CD4-positive, alpha-beta T cell treated with Interleukin-4 for 1 hour (primary cell): ENCODE data around the gene NAA25.

ENCODE experiments used
- DNase-seq, 2 donors: peaks; one replicate each; pipeline ENCODE4 v3.0.0-alpha.2; 2020 to 2022

Gene NAA25

DNA sequence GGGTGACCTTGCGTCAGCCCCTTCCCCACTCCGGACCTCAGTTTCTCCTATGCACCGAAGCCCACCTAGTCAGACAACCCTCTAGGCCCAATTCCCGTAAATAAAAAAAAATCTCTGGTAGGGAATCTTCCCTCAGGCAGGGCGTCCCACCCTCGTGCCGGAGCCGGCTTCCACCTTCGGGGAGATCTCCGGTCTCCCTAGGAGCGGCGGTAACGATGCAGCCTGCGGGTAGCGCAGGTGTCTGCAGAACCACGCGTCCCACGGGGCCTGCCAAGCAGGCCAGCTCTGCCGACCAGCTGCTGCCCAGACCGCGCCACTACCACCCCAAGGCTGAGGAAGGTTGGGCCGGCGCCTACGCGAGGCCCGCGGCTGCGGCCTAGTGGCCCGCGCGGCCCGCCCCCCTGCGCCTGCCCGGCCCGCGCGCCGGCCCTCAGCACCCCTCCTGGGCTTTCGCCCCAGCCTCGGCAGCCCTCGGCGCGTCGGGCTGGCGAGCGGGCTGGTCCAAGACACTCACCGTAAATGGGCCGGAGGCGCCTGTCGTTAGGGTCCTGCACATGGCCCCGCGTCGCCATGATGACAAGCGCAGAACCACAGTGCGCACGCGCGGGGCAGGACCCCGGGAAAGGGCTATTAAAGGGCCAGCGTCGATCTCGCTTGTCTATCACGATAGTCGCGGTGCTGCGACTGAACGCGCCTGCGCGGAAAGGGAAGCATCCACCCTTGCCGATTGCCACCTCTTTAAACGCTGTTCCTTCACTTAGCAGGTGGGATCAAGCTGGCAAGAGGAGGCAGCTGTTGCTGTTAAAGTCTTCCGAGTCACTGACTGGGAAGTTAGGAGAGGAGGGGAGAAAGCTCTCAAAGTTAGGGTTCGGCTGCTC is at the start of gene NAA25:
TSS of gene NAA25 (minus strand) at position 582 of the 878 bp plus-strand sequence. CDS start at position 572, 10 bp downstream.
- peak; percentile 86 to 87 for DNase-seq

DNA sequence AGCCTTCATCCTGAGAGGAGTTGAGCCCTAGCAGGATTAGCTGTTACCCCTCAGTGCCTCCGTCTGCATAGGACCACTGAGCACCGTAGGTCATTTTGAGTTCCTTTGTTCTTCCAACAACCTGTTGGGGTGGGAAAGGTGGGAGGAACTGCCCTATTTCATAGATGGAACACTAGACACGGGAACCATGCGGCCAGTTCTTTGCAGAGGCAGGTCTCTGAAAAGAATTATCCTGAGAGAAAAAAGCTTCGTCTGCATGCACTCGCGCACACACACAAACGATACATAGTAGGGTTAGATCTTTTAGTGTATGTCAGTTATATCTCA is 45.3 kb upstream of the NAA25 start:
- no peak for DNase-seq

DNA sequence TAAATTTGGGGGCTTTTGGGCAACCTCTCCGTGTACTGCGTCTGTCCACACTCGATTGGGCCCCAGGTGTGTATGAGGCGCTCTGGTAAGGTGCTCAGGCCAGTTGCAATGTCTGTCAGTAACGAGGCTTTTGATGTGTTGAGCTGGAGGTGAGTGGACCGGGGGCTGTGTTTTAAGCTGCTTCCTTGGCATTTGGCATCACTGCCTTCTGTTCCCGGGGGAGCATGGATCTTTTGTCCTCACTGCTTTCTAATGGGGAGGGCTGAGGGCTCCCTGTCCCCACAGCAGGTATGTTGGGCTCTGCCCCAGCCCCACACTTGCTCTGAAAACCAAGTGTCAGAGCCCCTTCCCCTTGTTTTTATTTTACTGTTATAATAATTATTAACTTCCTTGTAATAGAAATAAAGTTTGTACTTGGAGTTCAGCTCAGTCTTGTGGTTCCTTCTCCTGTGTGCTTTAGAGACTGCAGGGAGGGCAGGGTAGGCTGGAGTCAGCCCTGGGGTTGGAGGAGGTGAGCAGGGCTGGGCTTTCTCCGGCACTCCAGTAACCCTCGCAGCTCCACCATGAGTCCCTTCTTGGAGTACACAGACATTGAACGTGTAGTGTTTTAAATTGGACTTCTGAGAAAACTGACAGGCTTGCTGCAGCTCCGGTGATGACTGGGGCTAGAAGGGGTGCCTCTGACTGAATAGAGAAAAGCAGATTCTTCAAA is 44.8 kb upstream of the NAA25 start:
- no peak for DNase-seq

- no peak for DNase-seq
These were observed 43.4 kb upstream of the NAA25 start for GRCh38 chr12:112151766-112152541.

GRCh38 chr12:112149596-112149995 is 41.0 kb upstream of the NAA25 start:
- DNase-seq, result no peak

GRCh38 chr12:112148031-112148513 is 39.5 kb upstream of the NAA25 start:
- DNase-seq, result no peak

- no peak for DNase-seq
These were observed 37.5 kb upstream of the NAA25 start for GRCh38 chr12:112146123-112146522.

DNA sequence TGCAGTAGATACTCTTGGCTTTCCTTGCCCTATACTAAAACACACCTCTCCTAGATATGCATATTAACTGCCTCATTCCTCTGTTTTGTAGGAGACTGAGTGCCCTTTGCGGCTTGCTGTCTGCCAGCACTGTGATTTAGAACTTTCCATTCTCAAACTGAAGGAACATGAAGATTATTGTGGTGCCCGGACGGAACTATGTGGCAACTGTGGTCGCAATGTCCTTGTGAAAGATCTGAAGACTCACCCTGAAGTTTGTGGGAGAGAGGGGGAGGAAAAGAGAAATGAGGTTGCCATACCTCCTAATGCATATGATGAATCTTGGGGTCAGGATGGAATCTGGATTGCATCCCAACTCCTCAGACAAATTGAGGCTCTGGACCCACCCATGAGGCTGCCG is 32.1 kb upstream of the NAA25 start:
- no peak for DNase-seq

GRCh38 chr12:112134731-112135130 is 26.1 kb upstream of the NAA25 start:
- DNase-seq, result no peak

- no peak for DNase-seq
These were observed 24.8 kb upstream of the NAA25 start for GRCh38 chr12:112133418-112133817.

DNA sequence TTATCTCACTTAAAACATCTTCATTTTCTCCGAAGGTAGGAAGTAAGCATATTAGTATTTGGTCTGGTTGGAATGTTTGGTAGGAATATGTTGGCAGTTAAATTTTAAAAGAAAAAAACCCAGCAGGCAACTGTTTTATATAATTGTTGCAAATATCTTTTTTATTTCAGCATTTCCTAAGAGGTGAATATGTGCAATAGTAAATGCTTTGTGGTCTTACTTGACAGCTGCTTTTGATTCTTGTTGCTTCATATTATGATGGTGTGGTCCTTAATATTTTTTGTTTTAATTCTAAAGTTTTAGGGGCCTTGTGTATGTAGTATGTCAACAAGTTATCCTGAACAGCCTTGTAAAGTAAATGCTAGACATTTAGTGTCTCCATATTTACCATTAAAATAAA is 23.1 kb upstream of the NAA25 start:
- DNase-seq, result no peak

- peak in 1 of 2 donors; percentile 84 for DNase-seq
These were observed 21.9 kb upstream of the NAA25 start for GRCh38 chr12:112130441-112130998.

- DNase-seq, result no peak
These were observed 18.3 kb upstream of the NAA25 start for GRCh38 chr12:112126911-112127310.

- no peak for DNase-seq
These were observed 17.4 kb upstream of the NAA25 start for GRCh38 chr12:112126000-112126438.

- DNase-seq, result peak; percentile 97 to 98
These were observed 16.8 kb upstream of the NAA25 start, which contains the start of gene TRAFD1 for GRCh38 chr12:112125250-112125999. Gene TRAFD1, plus strand, starts transcription at chr12:112125560. Its CDS starts 4,963 bp downstream, at chr12:112130523.

DNA sequence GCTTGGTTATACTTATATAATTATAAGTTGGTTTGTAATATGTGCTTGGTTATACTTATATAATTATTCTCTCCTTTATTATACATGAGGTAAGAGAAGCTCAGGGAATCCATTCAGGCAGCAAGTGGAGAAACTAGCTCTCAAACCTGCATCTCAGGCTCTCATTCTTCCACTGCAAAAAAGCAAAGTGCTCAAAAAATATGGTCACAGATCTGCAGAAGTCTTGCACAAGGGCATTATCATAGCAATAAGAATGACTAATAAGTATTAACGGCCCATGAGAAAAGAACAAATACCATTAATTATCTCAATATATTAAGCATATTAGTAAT is 16.3 kb upstream of the NAA25 start:
- no peak for DNase-seq

- no peak for DNase-seq
These were observed 14.5 kb upstream of the NAA25 start for GRCh38 chr12:112122823-112123690.

DNA sequence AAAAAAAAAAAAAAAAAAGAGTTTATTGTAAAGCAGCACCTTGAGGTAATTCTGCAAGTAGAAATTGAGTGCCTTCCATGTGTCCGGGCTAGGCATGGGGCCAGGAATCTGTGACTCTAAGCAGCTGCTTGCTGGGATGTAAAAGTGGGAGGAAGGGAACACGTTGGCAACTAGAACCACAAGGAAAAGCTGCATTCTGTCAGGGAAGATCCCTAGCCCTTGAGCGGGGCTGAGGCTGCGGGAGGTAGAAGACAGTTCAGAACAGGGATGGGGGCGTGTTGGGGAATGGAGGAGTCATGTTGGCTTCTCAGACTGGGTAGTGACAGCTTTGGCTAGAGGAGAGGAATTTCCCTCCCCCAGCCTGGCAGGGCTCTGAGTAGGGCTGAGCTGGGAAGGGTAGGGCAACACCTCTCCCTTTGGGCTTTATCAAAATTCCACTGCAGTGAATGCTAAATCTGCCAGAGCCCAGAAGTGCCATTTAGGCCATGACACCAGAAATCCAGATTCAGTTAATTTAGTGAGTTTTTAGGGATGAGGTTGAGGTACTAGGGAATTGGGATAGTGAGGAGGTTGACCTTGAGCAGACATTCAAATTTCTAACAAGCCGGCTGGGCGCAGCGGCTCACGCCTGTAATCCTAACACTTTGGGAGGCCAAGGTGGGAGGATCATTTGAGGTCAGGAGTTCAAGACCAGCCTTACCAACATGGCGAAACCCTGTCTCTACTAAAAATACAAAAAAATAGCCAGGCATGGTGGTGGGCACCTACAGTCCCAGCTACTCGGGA is 13.4 kb upstream of the NAA25 start:
- DNase-seq, result no peak

GRCh38 chr12:112117685-112118084 is 9.1 kb upstream of the NAA25 start:
- DNase-seq, result no peak
